HFFc6 (cell line): ENCODE results near the gene SH3PXD2B. TPM values are rescaled to one million over a fixed set of nuclear protein-coding genes. Genes with fewer than 3 reads are reported as not detected.

Experiments used
- DNase-seq: peaks from one replicate; pipeline ENCODE4 v3.0.0-alpha.2; 2018
- H3K27ac Mint-ChIP-seq: 2 replicates; pipeline ENCODE4 v1.8.0; 2020; ENCODE audit warnings: mild to moderate bottlenecking, mixed read lengths
- H3K27me3 Mint-ChIP-seq: 2 replicates; pipeline ENCODE4 v1.8.0; 2021; ENCODE audit warnings: mild to moderate bottlenecking, moderate library complexity, mixed read lengths; ENCODE audit not compliant: insufficient read depth
- H3K36me3 Mint-ChIP-seq: 2 replicates; pipeline ENCODE4 v1.8.0; 2021; ENCODE audit warnings: low read depth, mixed read lengths
- H3K4me1 Mint-ChIP-seq: 2 replicates; pipeline ENCODE4 v1.8.0; 2020; ENCODE audit warnings: low read depth, mixed read lengths
- H3K4me3 Mint-ChIP-seq: 2 replicates; pipeline ENCODE4 v1.8.0; 2020; ENCODE audit warnings: mild to moderate bottlenecking, moderate library complexity, mixed read lengths
- H3K9me3 Mint-ChIP-seq: 2 replicates; pipeline ENCODE4 v1.8.0; 2020; ENCODE audit warnings: mild to moderate bottlenecking, mixed read lengths
- CTCF ChIP-seq: fragments of 200-600 bp; sonication (generic); IDR thresholded peaks from 2 replicates; pipeline ENCODE4 v1.5.0; 2021; ENCODE audit warnings: antibody characterized with exemption, mild to moderate bottlenecking
- total RNA-seq, 6 experiments: library from RNA; stranded (reverse); fragmentation: NEBNext Ultra II Directional; extraction: Animal tissue kit (Norgen Biotek cat#: 25700); gene quantifications; 2 replicates in 1 of 6; 3 replicates in 5 of 6; pipeline ENCODE4 v1.2.3, GENCODE V29; 2021

The SH3PXD2B gene
- total RNA-seq, 6 experiments from 2014 or later = 12.4 to 28.4 (median 24.3) TPM

- TF ChIP-seq CTCF = no peak
- Mint-ChIP-seq H3K36me3 (peaks cover 15% of the 10 kb centered on the region; the same call in 1 of the 2 replicates), H3K4me1 (peaks cover 32% of the 10 kb centered on the region), H3K27me3 (peaks cover 2% of the 10 kb centered on the region), H3K9me3 (no peaks in the 10 kb centered on the region), H3K27ac (peak overlapping the region; percentile 36; the same call in 1 of the 2 replicates), H3K4me3 (peak overlapping the region; percentile 41; the same call in 1 of the 2 replicates)
- DNase-seq = peak; percentile 62
Observed at GRCh38 chr5:172380987-172381643, 73.2 kb downstream of the SH3PXD2B start.

GRCh38 chr5:172380301-172380986 is 73.9 kb downstream of the SH3PXD2B start:
- DNase-seq = peak; percentile 1
- no peak for TF ChIP-seq CTCF
- H3K4me3 Mint-ChIP-seq = peak overlapping the region; percentile 41; the same call in 1 of the 2 replicates

GRCh38 chr5:172379481-172379880 is 74.8 kb downstream of the SH3PXD2B start:
- Mint-ChIP-seq H3K27me3 (peaks cover 2% of the 10 kb centered on the region), H3K36me3 (peaks cover 13% of the 10 kb centered on the region), H3K9me3 (no peaks in the 10 kb centered on the region), H3K4me1 (peaks cover 31% of the 10 kb centered on the region), H3K27ac (no peak overlapping the region), H3K4me3 (no peak overlapping the region)
- no peak for DNase-seq
- no peak for TF ChIP-seq CTCF

More at GRCh38 chr5:172380301-172380986, 73.9 kb downstream of the SH3PXD2B start:
- peaks cover 15% of the 10 kb centered on the region; the same call in 1 of the 2 replicates for H3K36me3 Mint-ChIP-seq
- H3K27me3 Mint-ChIP-seq = peaks cover 2% of the 10 kb centered on the region
- H3K9me3 Mint-ChIP-seq = no peaks in the 10 kb centered on the region
- H3K27ac Mint-ChIP-seq = peak overlapping the region; percentile 36; the same call in 1 of the 2 replicates
- H3K4me1 Mint-ChIP-seq = peaks cover 32% of the 10 kb centered on the region

GRCh38 chr5:172377856-172378255 is 76.5 kb downstream of the SH3PXD2B start:
- no peak for DNase-seq
- TF ChIP-seq CTCF = no peak
- H3K27me3 Mint-ChIP-seq = peaks cover 2% of the 10 kb centered on the region
- peaks cover 13% of the 10 kb centered on the region for H3K36me3 Mint-ChIP-seq
- H3K4me3 Mint-ChIP-seq = no peak overlapping the region
- H3K9me3 Mint-ChIP-seq = no peaks in the 10 kb centered on the region
- H3K4me1 Mint-ChIP-seq = peaks cover 15% of the 10 kb centered on the region
- no peak overlapping the region for H3K27ac Mint-ChIP-seq

GRCh38 chr5:172377438-172377837 is 76.9 kb downstream of the SH3PXD2B start:
- Mint-ChIP-seq H3K4me3 (no peak overlapping the region), H3K27ac (no peak overlapping the region), H3K4me1 (peaks cover 13% of the 10 kb centered on the region), H3K9me3 (no peaks in the 10 kb centered on the region), H3K27me3 (peaks cover 2% of the 10 kb centered on the region), H3K36me3 (peaks cover 13% of the 10 kb centered on the region)
- no peak for TF ChIP-seq CTCF
- DNase-seq = no peak
